Left ventricle myocardium inferior (tissue), 1 donor: Measurements from ENCODE around the gene SLAMF1. TPM values are rescaled to one million over a fixed set of nuclear protein-coding genes. Genes with fewer than 3 reads are reported as not detected.
"Not testable (repeated sequence)": the region's sequence is repeated elsewhere in the genome, so short reads cannot be mapped to it uniquely, and the experiment has no call there.

Experiments
- DNase-seq: peaks from one replicate; pipeline ENCODE4 v3.0.0-alpha.2; 2020
- H3K27ac ChIP-seq: fragments of 200-600 bp; replicated peaks from 2 replicates; pipeline ENCODE4 v1.8.0; 2021
- H3K27me3 ChIP-seq: fragments of 200-600 bp; 2 replicates; pipeline ENCODE4 v1.8.0; 2021; ENCODE audit warnings: low read depth
- H3K36me3 ChIP-seq: fragments of 200-600 bp; 2 replicates; pipeline ENCODE4 v1.8.0; 2021
- H3K4me1 ChIP-seq: fragments of 200-600 bp; 2 replicates; pipeline ENCODE4 v1.8.0; 2021
- H3K4me3 ChIP-seq: fragments of 200-600 bp; 2 replicates; pipeline ENCODE4 v1.8.0; 2021; ENCODE audit warnings: mild to moderate bottlenecking, moderate library complexity
- H3K9me3 ChIP-seq: fragments of 200-600 bp; replicated peaks from 2 replicates; pipeline ENCODE4 v1.8.0; 2021
- intact Hi-C: fragments of 100-400 bp; cut with micrococcal nuclease; formaldehyde crosslinking; loops from one replicate; pipeline ENCODE4 v1.11.0; 2022
- total RNA-seq: library from RNA; stranded (reverse); fragmentation: NEBNext Ultra II Directional; extraction: Animal tissue kit (Norgen Biotek cat#: 25700); gene quantifications from one replicate; pipeline ENCODE4 v1.2.1, GENCODE V29; 2021
- TF ChIP-seq, protein P1 (sequence below): fragments of 200-600 bp; IDR thresholded peaks from 2 replicates; pipeline ENCODE4 v1.8.0; 2021; ENCODE audit warnings: antibody characterized with exemption, mild to moderate bottlenecking, borderline replicate concordance
- donor health status: DM: no; HTN: yes; CAD: no; lungs with severe emphysema.

SLAMF1 gene
- total RNA-seq, 1 donor from 2014 or later, result not detected

DNA sequence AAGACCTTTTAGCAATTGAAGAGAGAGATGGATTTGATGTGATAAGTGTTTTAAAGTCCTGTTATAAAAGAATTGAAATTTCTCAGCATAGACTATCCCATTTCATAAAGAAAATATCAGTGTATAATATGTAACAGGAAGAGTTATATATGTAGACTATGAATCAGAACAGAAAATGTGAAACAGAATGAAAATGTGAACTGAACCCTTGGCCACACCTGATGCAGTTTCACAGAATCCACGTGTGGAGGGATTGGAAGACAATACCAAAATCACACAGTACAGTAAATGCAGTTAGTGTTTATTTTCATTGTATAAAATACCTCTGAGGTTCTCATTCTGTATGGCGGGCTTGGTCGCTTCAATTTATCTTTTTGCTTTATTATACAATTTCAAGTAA lies 9.9 kb upstream of the SLAMF1 start:
- H3K9me3 ChIP-seq, result peaks cover 16% of the 10 kb centered on the region
- no peak for DNase-seq
- intact Hi-C loops, result no loop called here

DNA sequence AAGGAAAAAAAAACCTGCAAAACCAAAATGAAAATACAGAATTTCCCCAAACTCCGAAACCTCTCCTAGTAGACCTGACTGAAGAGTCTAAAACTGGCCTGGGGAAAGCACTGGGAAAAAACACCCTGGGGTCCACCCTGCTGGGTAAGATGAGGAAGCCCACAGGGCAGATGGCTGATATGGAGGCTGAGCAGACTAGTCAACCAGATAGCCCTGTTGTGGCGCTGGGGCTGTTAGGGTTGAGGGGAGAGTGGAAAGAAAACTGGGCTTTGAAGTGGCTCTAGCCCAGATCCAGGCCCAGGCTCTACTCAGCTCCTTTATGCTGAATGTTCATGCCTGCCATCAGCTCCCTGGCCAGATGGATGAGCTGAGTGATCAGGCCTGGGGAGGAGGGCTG lies 6.8 kb upstream of the SLAMF1 start:
- Histone ChIP-seq H3K36me3 (no peaks in the 10 kb centered on the region), H3K9me3 (no peaks in the 10 kb centered on the region), H3K27me3 (peaks cover 9% of the 10 kb centered on the region), H3K4me1 (peaks cover 22% of the 10 kb centered on the region), H3K27ac (no peak overlapping the region), H3K4me3 (no peak overlapping the region)
- TF ChIP-seq, protein P1, sequence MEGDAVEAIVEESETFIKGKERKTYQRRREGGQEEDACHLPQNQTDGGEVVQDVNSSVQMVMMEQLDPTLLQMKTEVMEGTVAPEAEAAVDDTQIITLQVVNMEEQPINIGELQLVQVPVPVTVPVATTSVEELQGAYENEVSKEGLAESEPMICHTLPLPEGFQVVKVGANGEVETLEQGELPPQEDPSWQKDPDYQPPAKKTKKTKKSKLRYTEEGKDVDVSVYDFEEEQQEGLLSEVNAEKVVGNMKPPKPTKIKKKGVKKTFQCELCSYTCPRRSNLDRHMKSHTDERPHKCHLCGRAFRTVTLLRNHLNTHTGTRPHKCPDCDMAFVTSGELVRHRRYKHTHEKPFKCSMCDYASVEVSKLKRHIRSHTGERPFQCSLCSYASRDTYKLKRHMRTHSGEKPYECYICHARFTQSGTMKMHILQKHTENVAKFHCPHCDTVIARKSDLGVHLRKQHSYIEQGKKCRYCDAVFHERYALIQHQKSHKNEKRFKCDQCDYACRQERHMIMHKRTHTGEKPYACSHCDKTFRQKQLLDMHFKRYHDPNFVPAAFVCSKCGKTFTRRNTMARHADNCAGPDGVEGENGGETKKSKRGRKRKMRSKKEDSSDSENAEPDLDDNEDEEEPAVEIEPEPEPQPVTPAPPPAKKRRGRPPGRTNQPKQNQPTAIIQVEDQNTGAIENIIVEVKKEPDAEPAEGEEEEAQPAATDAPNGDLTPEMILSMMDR, result no peak
- DNase-seq, result no peak
- intact Hi-C loops, result no loop called here

More for the DNA sequence above, 9.9 kb upstream of the SLAMF1 start:
- H3K27me3 ChIP-seq, result peaks cover 9% of the 10 kb centered on the region
- no peak overlapping the region for H3K4me3 ChIP-seq
- TF ChIP-seq, protein P1, result no peak
- H3K36me3 ChIP-seq, result no peaks in the 10 kb centered on the region
- H3K4me1 ChIP-seq, result peaks cover 17% of the 10 kb centered on the region
- H3K27ac ChIP-seq, result no peak overlapping the region

DNA sequence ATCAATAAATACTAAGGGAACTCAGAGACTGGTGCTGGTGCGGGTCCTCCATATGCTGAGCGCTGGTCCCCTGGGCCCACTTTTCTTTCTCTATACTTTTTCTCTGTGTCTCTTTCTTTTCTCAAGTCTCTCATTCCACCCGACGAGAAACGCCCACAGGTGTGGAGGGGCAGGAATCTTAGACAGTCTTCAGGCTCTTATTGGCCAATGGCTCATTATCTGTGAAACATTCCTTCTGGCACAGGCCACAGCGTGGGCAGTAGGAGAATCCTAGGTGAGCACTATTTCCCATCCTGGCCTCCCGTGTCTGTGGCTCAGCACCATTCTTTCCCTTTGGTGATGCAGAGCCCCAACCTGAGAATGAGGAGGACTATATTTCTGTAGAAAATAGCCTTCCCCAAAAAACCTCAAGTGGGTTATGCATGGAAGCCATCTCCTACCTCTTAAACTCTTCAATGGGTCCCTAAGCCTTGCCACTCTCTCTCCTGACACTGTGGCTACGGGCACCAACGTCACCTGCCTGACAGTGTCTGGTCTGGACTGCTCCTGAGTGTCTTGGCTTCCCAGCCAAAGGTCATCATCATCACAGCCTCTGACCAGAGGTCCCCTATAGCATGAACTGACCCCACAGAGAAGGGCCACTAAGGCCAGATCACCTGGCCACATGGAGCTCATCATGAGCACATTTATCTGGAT lies 6.2 kb upstream of the SLAMF1 start:
- Histone ChIP-seq H3K9me3 (no peaks in the 10 kb centered on the region), H3K4me3 (no peak overlapping the region), H3K27me3 (peaks cover 9% of the 10 kb centered on the region), H3K4me1 (peaks cover 21% of the 10 kb centered on the region), H3K27ac (peak overlapping the region; percentile 44), H3K36me3 (no peaks in the 10 kb centered on the region)
- TF ChIP-seq, protein P1, result no peak
- DNase-seq, result no peak
- intact Hi-C loops, result no loop called here

DNA sequence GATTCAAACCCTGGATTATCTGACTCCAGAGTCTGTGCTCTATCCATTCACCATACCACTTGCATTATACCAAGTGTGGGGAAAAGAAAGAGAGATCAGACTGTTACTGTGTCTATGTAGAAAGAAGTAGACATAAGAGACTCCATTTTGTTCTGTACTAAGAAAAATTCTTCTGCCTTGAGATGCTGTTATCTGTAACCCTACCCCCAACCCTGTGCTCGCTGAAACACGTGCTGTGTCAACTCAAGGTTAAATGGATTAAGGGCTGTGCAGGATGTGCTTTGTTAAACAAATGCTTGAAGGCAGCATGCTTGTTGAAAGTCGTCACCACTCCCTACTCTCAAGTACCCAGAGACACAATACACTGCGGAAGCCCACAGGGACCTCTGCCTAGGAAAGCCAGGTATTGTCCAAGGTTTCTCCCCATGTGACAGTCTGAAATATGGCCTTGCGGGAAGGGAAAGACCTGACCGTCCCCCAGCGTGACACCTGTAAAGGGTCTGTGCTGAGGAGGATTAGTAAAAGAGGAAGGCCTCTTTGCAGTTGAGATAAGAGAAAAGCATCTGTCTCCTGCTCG lies 5.3 kb upstream of the SLAMF1 start:
- H3K27me3 ChIP-seq, H3K36me3 ChIP-seq, H3K4me3 ChIP-seq, DNase-seq, intact Hi-C loops, H3K9me3 ChIP-seq: not testable (repeated sequence)
- H3K27ac ChIP-seq, result peak overlapping the region; percentile 44
- H3K4me1 ChIP-seq, result peaks cover 17% of the 10 kb centered on the region

DNA sequence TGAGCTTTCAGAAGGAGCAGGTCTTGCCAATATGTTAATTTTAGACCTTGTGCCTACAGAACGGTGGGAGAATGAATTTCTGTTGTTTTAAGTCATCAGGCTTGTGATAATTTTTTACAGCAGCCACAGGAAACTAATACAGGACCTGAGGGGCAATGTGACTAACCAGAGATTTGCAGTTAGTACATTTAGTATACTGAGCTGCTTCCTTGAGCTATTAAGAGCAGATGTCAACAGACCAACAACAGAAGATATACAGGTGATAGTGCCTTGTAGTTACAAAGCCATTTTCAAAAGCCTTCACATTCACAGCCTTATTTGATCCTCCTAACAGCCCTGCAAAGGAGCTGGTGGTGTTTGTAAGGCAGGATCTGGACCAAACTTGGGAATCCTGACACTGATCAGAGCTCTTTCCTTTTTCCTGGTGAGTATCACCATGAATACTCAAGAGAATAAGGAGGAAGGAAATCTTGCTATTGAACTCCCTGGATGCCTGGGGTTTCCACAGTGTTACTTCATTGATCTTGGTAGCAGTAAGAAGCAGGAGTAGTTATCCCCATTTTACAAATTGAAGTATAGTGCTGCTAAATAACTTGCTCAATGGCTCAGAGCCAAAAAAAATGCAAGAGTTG lies 4.7 kb upstream of the SLAMF1 start:
- intact Hi-C loops, result no loop called here

More for the DNA sequence above, 4.7 kb upstream of the SLAMF1 start:
- Histone ChIP-seq H3K9me3 (no peaks in the 10 kb centered on the region), H3K4me1 (peaks cover 23% of the 10 kb centered on the region), H3K4me3 (no peak overlapping the region), H3K27ac (no peak overlapping the region), H3K27me3 (peaks cover 9% of the 10 kb centered on the region), H3K36me3 (no peaks in the 10 kb centered on the region)
- DNase-seq, result no peak
- TF ChIP-seq, protein P1, result no peak
